ENCODE data around the gene ADGRD1. TPM values are rescaled to one million over a fixed set of nuclear protein-coding genes. Genes with fewer than 3 reads are reported as not detected.

The ADGRD1 gene
- total and polyA plus RNA-seq, 2 of the 8 experiments (the other 6 are each of a cell fraction or from before 2014, with no cell fraction given) = 0.36 to 0.48 TPM

GRCh38 chr12:131074221-131075083 lies 120.7 kb downstream of the ADGRD1 start:
- no peak overlapping the region for H2BK12ac ChIP-seq (ENCODE audit: low read depth, low read length)
- H2AFZ ChIP-seq (ENCODE audit: low read length) = no peak overlapping the region
- no peak overlapping the region for H2BK20ac ChIP-seq (ENCODE audit: low read length)
- no peak overlapping the region for H2BK15ac ChIP-seq (ENCODE audit: low read length)
- no peaks in the 10 kb centered on the region for H3K27me3 ChIP-seq (replicated peaks in 1 of 4; ENCODE audit: control insufficient read depth in 3 of 4, extremely low read depth in 1 of 4, insufficient read depth in 3 of 4, low read length in 3 of 4)
- ChIA-PET POLR2A (ENCODE audit: partially characterized antibody) (no interaction called here), CTCF (ENCODE audit: partially characterized antibody) (no interaction called here)
- no peak overlapping the region for H4K5ac ChIP-seq (ENCODE audit: insufficient read length, low read depth, low read length)
- no peak overlapping the region for H3K4me3 ChIP-seq (ENCODE audit: extremely low read depth in 1 of 4, insufficient read depth in 2 of 4, low read depth in 3 of 4, low read length in 4 of 4)
- no peak overlapping the region for H3K18ac ChIP-seq (ENCODE audit: extremely low read depth, low read length)
- no peak overlapping the region for H2AK5ac ChIP-seq (ENCODE audit: low read depth, low read length)
- no peak overlapping the region for H3K56ac ChIP-seq (replicated peaks; ENCODE audit: insufficient read length, low read depth, low read length)
- no peak overlapping the region for H2BK5ac ChIP-seq (ENCODE audit: low read depth, low read length)
- H3K4me1 ChIP-seq (replicated peaks in 1 of 4; ENCODE audit: control insufficient read depth in 3 of 4, insufficient read depth in 4 of 4, low read length in 3 of 4) = no peaks in the 10 kb centered on the region
- no peak overlapping the region for H4K8ac ChIP-seq (ENCODE audit: extremely low read depth, insufficient read depth, low read length)
- H3K9me3 ChIP-seq (ENCODE audit: insufficient read depth in 2 of 2, low read depth in 1 of 2, low read length in 1 of 2) = peaks cover 3 to 4% of the 10 kb centered on the region in 2 experiments; a peak in 3 of 4 replicates
- no peaks in the 10 kb centered on the region for H3K79me2 ChIP-seq (ENCODE audit: control insufficient read depth in 1 of 2, insufficient read depth in 2 of 2, low read length in 2 of 2)
- H3K23me2 ChIP-seq (ENCODE audit: low read depth, low read length) = no peaks in the 10 kb centered on the region
- H3K9ac ChIP-seq (replicated peaks in 1 of 4; ENCODE audit: extremely low read depth in 1 of 4, low read depth in 3 of 4, low read length in 3 of 4) = no peak overlapping the region
- WGBS, 2 experiments (ENCODE audit: extremely low coverage in 1 of 2, insufficient coverage in 1 of 2, insufficient read length in 1 of 2, insufficient replicate concordance in 2 of 2, low coverage in 1 of 2, low lambda C conversion rate in 2 of 2, missing lambda C conversion rate in 1 of 2) = 89% methylated on average over 18 of the region's 18 CpGs; no CpG with 5 or more reads in 1 of the 2 experiments
- no peak overlapping the region for H2BK120ac ChIP-seq (replicated peaks; ENCODE audit: low read depth, low read length)
- no peak overlapping the region for H4K91ac ChIP-seq (replicated peaks; ENCODE audit: insufficient read length, low read length)
- DNase-seq (ENCODE audit: low read depth in 1 of 2, low spot score in 2 of 2) (no peak), FAIRE-seq (no peak)
- no peaks in the 10 kb centered on the region for H3K79me1 ChIP-seq (ENCODE audit: low read depth, low read length)
- H3K14ac ChIP-seq (ENCODE audit: insufficient read length) = no peak overlapping the region
- H3K36me3 ChIP-seq (ENCODE audit: control insufficient read depth in 2 of 4, insufficient read depth in 4 of 4, low read length in 3 of 4) = no peaks in the 10 kb centered on the region
- H3K23ac ChIP-seq (ENCODE audit: insufficient read length) = no peak overlapping the region
- H3K27ac ChIP-seq (ENCODE audit: low read depth, low read length) = no peak overlapping the region
- H3K4me2 ChIP-seq (ENCODE audit: insufficient read depth in 1 of 2, low read depth in 2 of 2, low read length in 2 of 2) = no peak overlapping the region
- no peak overlapping the region for H3K4ac ChIP-seq (replicated peaks; ENCODE audit: insufficient read length, low read depth, low read length)
- no peaks in the 10 kb centered on the region for H4K20me1 ChIP-seq (replicated peaks in 1 of 2; ENCODE audit: control insufficient read depth in 1 of 2, insufficient read depth in 2 of 2, low read length in 2 of 2)
- TF ChIP-seq JUND (IDR thresholded peaks at IDR 0.05; ENCODE audit: low read length) (no peak), TEAD4 (IDR thresholded peaks at IDR 0.05; ENCODE audit: low read depth, low read length) (no peak), BACH1 (IDR thresholded peaks at IDR 0.05; ENCODE audit: low read length) (no peak), KDM4A (IDR thresholded peaks at IDR 0.05; ENCODE audit: low read depth, low read length, severe bottlenecking) (no peak), ASH2L (IDR thresholded peaks at IDR 0.05; ENCODE audit: low read length) (no peak), CBX5 (IDR thresholded peaks at IDR 0.05; ENCODE audit: low read depth, low read length) (no peak), SIRT6 (IDR thresholded peaks at IDR 0.05; ENCODE audit: low read length) (no peak), SP1 (IDR thresholded peaks at IDR 0.05; ENCODE audit: low read depth, low read length) (no peak), ATF3 (IDR thresholded peaks at IDR 0.05; ENCODE audit: insufficient read depth, low read depth, low read length) (no peak), GABPA (IDR thresholded peaks at IDR 0.05; ENCODE audit: borderline replicate concordance, insufficient read depth, low read length) (no peak), POU5F1 (IDR thresholded peaks at IDR 0.05; ENCODE audit: low read depth, low read length) (no peak), FOSL1 (IDR thresholded peaks at IDR 0.05; ENCODE audit: insufficient read depth, low read depth, low read length) (no peak)
- TF ChIP-seq, protein P1, sequence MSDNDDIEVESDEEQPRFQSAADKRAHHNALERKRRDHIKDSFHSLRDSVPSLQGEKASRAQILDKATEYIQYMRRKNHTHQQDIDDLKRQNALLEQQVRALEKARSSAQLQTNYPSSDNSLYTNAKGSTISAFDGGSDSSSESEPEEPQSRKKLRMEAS (IDR thresholded peaks at IDR 0.05) = no peak

All from H1 (cell line).